GM23338 (cell line): ENCODE results near the gene MAP1B. TPM values are rescaled to one million over a fixed set of nuclear protein-coding genes. Genes with fewer than 3 reads are reported as not detected.

Source experiments
- ATAC-seq: fragments of 200-7000 bp; cut with Tn5 transposase; 3 replicates; pipeline ENCODE4 v1.9.1; 2020
- DNase-seq: peaks from one replicate; pipeline ENCODE4 v3.0.0-alpha.2; 2015; ENCODE audit warnings: low spot score
- H2AFZ ChIP-seq: fragments of 200-600 bp; sonication (generic); 2 replicates; pipeline ENCODE4 v1.8.0; 2016; ENCODE audit warnings: antibody characterized with exemption, mild to moderate bottlenecking, moderate library complexity
- H3F3A ChIP-seq: fragments of 200-600 bp; sonication (generic); replicated peaks from 2 replicates; pipeline ENCODE4 v1.8.0; 2017; ENCODE audit warnings: antibody characterized with exemption, mixed run types, low read depth
- H3K27ac ChIP-seq: fragments of 200-600 bp; sonication (generic); 2 replicates; pipeline ENCODE4 v1.6.1; 2016; ENCODE audit warnings: low read depth
- H3K27me3 ChIP-seq: fragments of 200-600 bp; sonication (generic); 2 replicates; pipeline ENCODE4 v1.8.0; 2016; ENCODE audit warnings: mild to moderate bottlenecking, mixed run types, moderate library complexity; ENCODE audit not compliant: insufficient read depth
- H3K36me3 ChIP-seq: fragments of 200-600 bp; sonication (generic); 2 replicates; pipeline ENCODE4 v1.8.0; 2016; ENCODE audit warnings: mild to moderate bottlenecking; ENCODE audit not compliant: insufficient read depth
- H3K4me1 ChIP-seq: fragments of 200-600 bp; sonication (generic); 2 replicates; pipeline ENCODE4 v1.8.0; 2016; ENCODE audit warnings: mild to moderate bottlenecking, moderate library complexity; ENCODE audit not compliant: insufficient read depth
- H3K4me2 ChIP-seq: fragments of 200-600 bp; sonication (generic); 2 replicates; pipeline ENCODE4 v1.7.1; 2017; ENCODE audit warnings: mixed run types
- H3K4me3 ChIP-seq: fragments of 200-600 bp; sonication (generic); 2 replicates; pipeline ENCODE4 v1.6.1; 2016; ENCODE audit warnings: mixed run types
- H3K79me2 ChIP-seq: fragments of 200-600 bp; sonication (generic); replicated peaks from 2 replicates; pipeline ENCODE4 v1.8.0; 2017; ENCODE audit warnings: mild to moderate bottlenecking; ENCODE audit not compliant: insufficient read depth
- H3K9me2 ChIP-seq: fragments of 200-600 bp; sonication (generic); 2 replicates; pipeline ENCODE4 v1.8.0; 2017; ENCODE audit not compliant: insufficient read depth
- H4K20me1 ChIP-seq: fragments of 200-600 bp; sonication (generic); replicated peaks from 2 replicates; pipeline ENCODE4 v1.8.0; 2017; ENCODE audit warnings: mild to moderate bottlenecking; ENCODE audit not compliant: insufficient read depth
- H3K27ac Mint-ChIP-seq: 2 replicates; pipeline ENCODE4 v1.8.0; 2020; ENCODE audit warnings: inconsistent platforms, mild to moderate bottlenecking, moderate library complexity, mixed read lengths
- H3K27me3 Mint-ChIP-seq: 3 replicates; pipeline ENCODE4 v1.8.0; 2022; ENCODE audit warnings: low read depth, mild to moderate bottlenecking, moderate library complexity, mixed read lengths, inconsistent platforms; ENCODE audit not compliant: insufficient read depth, poor library complexity
- H3K36me3 Mint-ChIP-seq: 3 replicates; pipeline ENCODE4 v1.8.0; 2021; ENCODE audit warnings: low read depth, mild to moderate bottlenecking, inconsistent platforms, moderate library complexity, mixed read lengths
- H3K4me1 Mint-ChIP-seq: 3 replicates; pipeline ENCODE4 v1.8.0; 2020; ENCODE audit warnings: mild to moderate bottlenecking, inconsistent platforms, mixed read lengths
- H3K4me3 Mint-ChIP-seq: 3 replicates; pipeline ENCODE4 v1.8.0; 2021; ENCODE audit warnings: moderate library complexity, mild to moderate bottlenecking, inconsistent platforms, mixed read lengths
- H3K9me3 Mint-ChIP-seq: 3 replicates; pipeline ENCODE4 v1.8.0; 2020; ENCODE audit warnings: moderate library complexity, mild to moderate bottlenecking, inconsistent platforms, mixed read lengths
- CREB1 ChIP-seq: fragments of 250-450 bp; sonication (Bioruptor Pico); IDR thresholded peaks from 2 replicates; pipeline ENCODE4 v1.5.0; 2020; ENCODE audit warnings: low read depth, mild to moderate bottlenecking, moderate library complexity
- EZH2 ChIP-seq: fragments of 200-600 bp; sonication (generic); IDR thresholded peaks from one replicate; pipeline ENCODE4 v1.8.0; 2017; ENCODE audit warnings: antibody characterized with exemption, mild to moderate bottlenecking, low read depth; ENCODE audit not compliant: unreplicated experiment
- EZH2phosphoT487 ChIP-seq: fragments of 200-600 bp; sonication (generic); IDR thresholded peaks from one replicate; pipeline ENCODE4 v1.8.1; 2018; ENCODE audit warnings: antibody characterized with exemption; ENCODE audit not compliant: unreplicated experiment
- JUNB ChIP-seq: IDR thresholded peaks from one replicate; pipeline ENCODE4 v1.6.1; 2016; ENCODE audit warnings: antibody characterized with exemption; ENCODE audit not compliant: unreplicated experiment
- NANOG ChIP-seq: IDR thresholded peaks from 2 replicates; pipeline ENCODE4 v1.6.1; 2016; ENCODE audit warnings: antibody characterized with exemption, borderline replicate concordance
- POLR2AphosphoS5 ChIP-seq: IDR thresholded peaks from 2 replicates; pipeline ENCODE4 v1.6.1; 2016; ENCODE audit warnings: antibody characterized with exemption, low read depth
- STAT1 ChIP-seq: IDR thresholded peaks from one replicate; pipeline ENCODE4 v1.6.1; 2016; ENCODE audit warnings: antibody characterized with exemption; ENCODE audit not compliant: unreplicated experiment
- ZNF114 ChIP-seq: fragments of 250-450 bp; sonication (Bioruptor Pico); IDR thresholded peaks from 2 replicates; pipeline ENCODE4 v1.5.0; 2020; ENCODE audit warnings: mild to moderate bottlenecking, moderate library complexity
- ZNF331 ChIP-seq: fragments of 250-450 bp; sonication (Bioruptor Pico); IDR thresholded peaks from 2 replicates; pipeline ENCODE4 v1.5.0; 2020; ENCODE audit warnings: low read depth, mild to moderate bottlenecking, moderate library complexity
- polyA plus RNA-seq: library from polyadenylated mRNA; unstranded; fragments of >200 nt; fragmentation: Nextera tagmentation; extraction: Ambion mirVana; gene quantifications from 2 replicates; pipeline ENCODE4 v1.2.1, GENCODE V29; 2016
- total RNA-seq: library from RNA; depleted of rRNA; stranded (reverse); fragments of >200 nt; shearing (Covaris generic); gene quantifications from 2 replicates; pipeline ENCODE4 v1.2.3, GENCODE V29; 2014
- TF ChIP-seq, protein P1 (sequence below), 2 experiments: fragments of 200-600 bp in 1 of 2; sonication (generic) in 1 of 2; conservative IDR thresholded peaks; 2 replicates each; pipeline versions ENCODE4 v1.5.1 to v1.6.1; 2016 to 2017; ENCODE audit warnings: antibody characterized with exemption in 2 of 2, low read depth in 2 of 2, mild to moderate bottlenecking in 2 of 2, moderate library complexity in 1 of 2
- TF ChIP-seq, protein P2 (sequence below): IDR thresholded peaks from one replicate; pipeline ENCODE4 v1.6.1; 2018; ENCODE audit warnings: antibody characterized with exemption; ENCODE audit not compliant: unreplicated experiment
- TF ChIP-seq, protein P3 (sequence below): fragments of 250-450 bp; sonication (Bioruptor Pico); IDR thresholded peaks from 2 replicates; pipeline ENCODE4 v1.5.0; 2020; ENCODE audit warnings: mild to moderate bottlenecking, moderate library complexity
- TF ChIP-seq, protein P4 (sequence below): IDR thresholded peaks from 2 replicates; pipeline ENCODE4 v1.6.1; 2016; ENCODE audit warnings: antibody characterized with exemption

The MAP1B gene
- total and polyA plus RNA-seq, 2 experiments from 2014 or later, result 148 to 263 TPM

DNA sequence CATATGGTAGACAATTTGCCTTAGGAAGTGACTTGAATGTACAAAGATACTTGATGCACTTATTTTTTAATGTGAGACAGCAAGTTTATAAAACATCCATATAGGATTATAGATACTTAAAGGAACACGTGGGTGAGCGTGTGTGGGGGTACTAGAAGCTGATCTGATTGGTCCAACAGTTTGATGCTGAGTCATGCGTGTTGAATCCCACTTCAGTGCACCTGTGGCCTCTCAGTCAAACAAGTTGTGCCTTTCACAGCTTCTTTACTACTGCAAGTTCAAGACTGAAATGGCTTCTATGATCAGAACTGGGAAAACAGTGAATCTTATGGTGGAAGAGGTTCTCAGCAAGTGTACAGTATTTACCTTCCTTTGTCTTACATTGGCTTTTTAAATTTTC is 98.9 kb downstream of the MAP1B start:
- Mint-ChIP-seq H3K4me1 (peaks cover 42% of the 10 kb centered on the region), H3K27ac (peak overlapping the region; percentile 68; the same call in 1 of the 2 replicates), H3K27me3 (peaks cover 2% of the 10 kb centered on the region), H3K4me3 (no peak overlapping the region), H3K9me3 (no peaks in the 10 kb centered on the region; the same call in 2 of the 3 replicates), H3K36me3 (peaks cover 48% of the 10 kb centered on the region)
- Histone ChIP-seq H4K20me1 (no peaks in the 10 kb centered on the region), H3K27me3 (no peaks in the 10 kb centered on the region), H3K27ac (no peak overlapping the region), H3K4me3 (no peak overlapping the region), H3K79me2 (no peaks in the 10 kb centered on the region), H2AFZ (no peak overlapping the region), H3K4me2 (no peak overlapping the region), H3K4me1 (peaks cover 23% of the 10 kb centered on the region), H3F3A (no peaks in the 10 kb centered on the region), H3K9me2 (no peaks in the 10 kb centered on the region), H3K36me3 (peaks cover 25% of the 10 kb centered on the region)
- TF ChIP-seq, protein P1, sequence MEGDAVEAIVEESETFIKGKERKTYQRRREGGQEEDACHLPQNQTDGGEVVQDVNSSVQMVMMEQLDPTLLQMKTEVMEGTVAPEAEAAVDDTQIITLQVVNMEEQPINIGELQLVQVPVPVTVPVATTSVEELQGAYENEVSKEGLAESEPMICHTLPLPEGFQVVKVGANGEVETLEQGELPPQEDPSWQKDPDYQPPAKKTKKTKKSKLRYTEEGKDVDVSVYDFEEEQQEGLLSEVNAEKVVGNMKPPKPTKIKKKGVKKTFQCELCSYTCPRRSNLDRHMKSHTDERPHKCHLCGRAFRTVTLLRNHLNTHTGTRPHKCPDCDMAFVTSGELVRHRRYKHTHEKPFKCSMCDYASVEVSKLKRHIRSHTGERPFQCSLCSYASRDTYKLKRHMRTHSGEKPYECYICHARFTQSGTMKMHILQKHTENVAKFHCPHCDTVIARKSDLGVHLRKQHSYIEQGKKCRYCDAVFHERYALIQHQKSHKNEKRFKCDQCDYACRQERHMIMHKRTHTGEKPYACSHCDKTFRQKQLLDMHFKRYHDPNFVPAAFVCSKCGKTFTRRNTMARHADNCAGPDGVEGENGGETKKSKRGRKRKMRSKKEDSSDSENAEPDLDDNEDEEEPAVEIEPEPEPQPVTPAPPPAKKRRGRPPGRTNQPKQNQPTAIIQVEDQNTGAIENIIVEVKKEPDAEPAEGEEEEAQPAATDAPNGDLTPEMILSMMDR (conservative IDR thresholded peaks at IDR 0.05; ENCODE audit: low read depth in 2 of 2), result no peak
- TF ChIP-seq JUNB, result no peak
- TF ChIP-seq, protein P2, sequence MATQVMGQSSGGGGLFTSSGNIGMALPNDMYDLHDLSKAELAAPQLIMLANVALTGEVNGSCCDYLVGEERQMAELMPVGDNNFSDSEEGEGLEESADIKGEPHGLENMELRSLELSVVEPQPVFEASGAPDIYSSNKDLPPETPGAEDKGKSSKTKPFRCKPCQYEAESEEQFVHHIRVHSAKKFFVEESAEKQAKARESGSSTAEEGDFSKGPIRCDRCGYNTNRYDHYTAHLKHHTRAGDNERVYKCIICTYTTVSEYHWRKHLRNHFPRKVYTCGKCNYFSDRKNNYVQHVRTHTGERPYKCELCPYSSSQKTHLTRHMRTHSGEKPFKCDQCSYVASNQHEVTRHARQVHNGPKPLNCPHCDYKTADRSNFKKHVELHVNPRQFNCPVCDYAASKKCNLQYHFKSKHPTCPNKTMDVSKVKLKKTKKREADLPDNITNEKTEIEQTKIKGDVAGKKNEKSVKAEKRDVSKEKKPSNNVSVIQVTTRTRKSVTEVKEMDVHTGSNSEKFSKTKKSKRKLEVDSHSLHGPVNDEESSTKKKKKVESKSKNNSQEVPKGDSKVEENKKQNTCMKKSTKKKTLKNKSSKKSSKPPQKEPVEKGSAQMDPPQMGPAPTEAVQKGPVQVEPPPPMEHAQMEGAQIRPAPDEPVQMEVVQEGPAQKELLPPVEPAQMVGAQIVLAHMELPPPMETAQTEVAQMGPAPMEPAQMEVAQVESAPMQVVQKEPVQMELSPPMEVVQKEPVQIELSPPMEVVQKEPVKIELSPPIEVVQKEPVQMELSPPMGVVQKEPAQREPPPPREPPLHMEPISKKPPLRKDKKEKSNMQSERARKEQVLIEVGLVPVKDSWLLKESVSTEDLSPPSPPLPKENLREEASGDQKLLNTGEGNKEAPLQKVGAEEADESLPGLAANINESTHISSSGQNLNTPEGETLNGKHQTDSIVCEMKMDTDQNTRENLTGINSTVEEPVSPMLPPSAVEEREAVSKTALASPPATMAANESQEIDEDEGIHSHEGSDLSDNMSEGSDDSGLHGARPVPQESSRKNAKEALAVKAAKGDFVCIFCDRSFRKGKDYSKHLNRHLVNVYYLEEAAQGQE, result no peak
- TF ChIP-seq STAT1, result no peak
- TF ChIP-seq, protein P3, sequence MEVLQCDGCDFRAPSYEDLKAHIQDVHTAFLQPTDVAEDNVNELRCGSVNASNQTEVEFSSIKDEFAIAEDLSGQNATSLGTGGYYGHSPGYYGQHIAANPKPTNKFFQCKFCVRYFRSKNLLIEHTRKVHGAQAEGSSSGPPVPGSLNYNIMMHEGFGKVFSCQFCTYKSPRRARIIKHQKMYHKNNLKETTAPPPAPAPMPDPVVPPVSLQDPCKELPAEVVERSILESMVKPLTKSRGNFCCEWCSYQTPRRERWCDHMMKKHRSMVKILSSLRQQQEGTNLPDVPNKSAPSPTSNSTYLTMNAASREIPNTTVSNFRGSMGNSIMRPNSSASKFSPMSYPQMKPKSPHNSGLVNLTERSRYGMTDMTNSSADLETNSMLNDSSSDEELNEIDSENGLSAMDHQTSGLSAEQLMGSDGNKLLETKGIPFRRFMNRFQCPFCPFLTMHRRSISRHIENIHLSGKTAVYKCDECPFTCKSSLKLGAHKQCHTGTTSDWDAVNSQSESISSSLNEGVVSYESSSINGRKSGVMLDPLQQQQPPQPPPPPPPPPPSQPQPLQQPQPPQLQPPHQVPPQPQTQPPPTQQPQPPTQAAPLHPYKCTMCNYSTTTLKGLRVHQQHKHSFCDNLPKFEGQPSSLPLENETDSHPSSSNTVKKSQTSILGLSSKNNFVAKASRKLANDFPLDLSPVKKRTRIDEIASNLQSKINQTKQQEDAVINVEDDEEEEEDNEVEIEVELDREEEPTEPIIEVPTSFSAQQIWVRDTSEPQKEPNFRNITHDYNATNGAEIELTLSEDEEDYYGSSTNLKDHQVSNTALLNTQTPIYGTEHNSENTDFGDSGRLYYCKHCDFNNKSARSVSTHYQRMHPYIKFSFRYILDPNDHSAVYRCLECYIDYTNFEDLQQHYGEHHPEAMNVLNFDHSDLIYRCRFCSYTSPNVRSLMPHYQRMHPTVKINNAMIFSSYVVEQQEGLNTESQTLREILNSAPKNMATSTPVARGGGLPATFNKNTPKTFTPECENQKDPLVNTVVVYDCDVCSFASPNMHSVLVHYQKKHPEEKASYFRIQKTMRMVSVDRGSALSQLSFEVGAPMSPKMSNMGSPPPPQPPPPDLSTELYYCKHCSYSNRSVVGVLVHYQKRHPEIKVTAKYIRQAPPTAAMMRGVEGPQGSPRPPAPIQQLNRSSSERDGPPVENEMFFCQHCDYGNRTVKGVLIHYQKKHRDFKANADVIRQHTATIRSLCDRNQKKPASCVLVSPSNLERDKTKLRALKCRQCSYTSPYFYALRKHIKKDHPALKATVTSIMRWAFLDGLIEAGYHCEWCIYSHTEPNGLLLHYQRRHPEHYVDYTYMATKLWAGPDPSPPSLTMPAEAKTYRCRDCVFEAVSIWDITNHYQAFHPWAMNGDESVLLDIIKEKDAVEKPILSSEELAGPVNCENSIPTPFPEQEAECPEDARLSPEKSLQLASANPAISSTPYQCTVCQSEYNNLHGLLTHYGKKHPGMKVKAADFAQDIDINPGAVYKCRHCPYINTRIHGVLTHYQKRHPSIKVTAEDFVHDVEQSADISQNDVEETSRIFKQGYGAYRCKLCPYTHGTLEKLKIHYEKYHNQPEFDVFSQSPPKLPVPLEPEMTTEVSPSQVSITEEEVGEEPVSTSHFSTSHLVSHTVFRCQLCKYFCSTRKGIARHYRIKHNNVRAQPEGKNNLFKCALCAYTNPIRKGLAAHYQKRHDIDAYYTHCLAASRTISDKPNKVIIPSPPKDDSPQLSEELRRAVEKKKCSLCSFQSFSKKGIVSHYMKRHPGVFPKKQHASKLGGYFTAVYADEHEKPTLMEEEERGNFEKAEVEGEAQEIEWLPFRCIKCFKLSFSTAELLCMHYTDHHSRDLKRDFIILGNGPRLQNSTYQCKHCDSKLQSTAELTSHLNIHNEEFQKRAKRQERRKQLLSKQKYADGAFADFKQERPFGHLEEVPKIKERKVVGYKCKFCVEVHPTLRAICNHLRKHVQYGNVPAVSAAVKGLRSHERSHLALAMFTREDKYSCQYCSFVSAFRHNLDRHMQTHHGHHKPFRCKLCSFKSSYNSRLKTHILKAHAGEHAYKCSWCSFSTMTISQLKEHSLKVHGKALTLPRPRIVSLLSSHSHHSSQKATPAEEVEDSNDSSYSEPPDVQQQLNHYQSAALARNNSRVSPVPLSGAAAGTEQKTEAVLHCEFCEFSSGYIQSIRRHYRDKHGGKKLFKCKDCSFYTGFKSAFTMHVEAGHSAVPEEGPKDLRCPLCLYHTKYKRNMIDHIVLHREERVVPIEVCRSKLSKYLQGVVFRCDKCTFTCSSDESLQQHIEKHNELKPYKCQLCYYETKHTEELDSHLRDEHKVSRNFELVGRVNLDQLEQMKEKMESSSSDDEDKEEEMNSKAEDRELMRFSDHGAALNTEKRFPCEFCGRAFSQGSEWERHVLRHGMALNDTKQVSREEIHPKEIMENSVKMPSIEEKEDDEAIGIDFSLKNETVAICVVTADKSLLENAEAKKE (CRISPR knock-in tag), result no peak
- TF ChIP-seq ZNF331, result no peak
- TF ChIP-seq NANOG, result no peak
- TF ChIP-seq, protein P4, sequence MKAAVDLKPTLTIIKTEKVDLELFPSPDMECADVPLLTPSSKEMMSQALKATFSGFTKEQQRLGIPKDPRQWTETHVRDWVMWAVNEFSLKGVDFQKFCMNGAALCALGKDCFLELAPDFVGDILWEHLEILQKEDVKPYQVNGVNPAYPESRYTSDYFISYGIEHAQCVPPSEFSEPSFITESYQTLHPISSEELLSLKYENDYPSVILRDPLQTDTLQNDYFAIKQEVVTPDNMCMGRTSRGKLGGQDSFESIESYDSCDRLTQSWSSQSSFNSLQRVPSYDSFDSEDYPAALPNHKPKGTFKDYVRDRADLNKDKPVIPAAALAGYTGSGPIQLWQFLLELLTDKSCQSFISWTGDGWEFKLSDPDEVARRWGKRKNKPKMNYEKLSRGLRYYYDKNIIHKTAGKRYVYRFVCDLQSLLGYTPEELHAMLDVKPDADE, result no peak
- TF ChIP-seq EZH2phosphoT487, result no peak
- TF ChIP-seq ZNF114 (CRISPR knock-in tag), result no peak
- no peak for TF ChIP-seq POLR2AphosphoS5
- TF ChIP-seq EZH2, result no peak
- TF ChIP-seq CREB1, result no peak
- ATAC-seq (no peak), DNase-seq (no peak)
